HG02970 (cell line): ENCODE data around the gene TNS3.
"Not testable (repeated sequence)": the region's sequence is repeated elsewhere in the genome, so short reads cannot be mapped to it uniquely, and the experiment has no call there.

Experiments used
- ATAC-seq: cut with Tn5 transposase; IDR thresholded peaks from one replicate; pipeline ENCODE4 v1.9.1; 2021; ENCODE audit warnings: mild to moderate bottlenecking, moderate library complexity, moderate number of reproducible peaks; ENCODE audit not compliant: unreplicated experiment, low FRiP score

The TNS3 gene

DNA sequence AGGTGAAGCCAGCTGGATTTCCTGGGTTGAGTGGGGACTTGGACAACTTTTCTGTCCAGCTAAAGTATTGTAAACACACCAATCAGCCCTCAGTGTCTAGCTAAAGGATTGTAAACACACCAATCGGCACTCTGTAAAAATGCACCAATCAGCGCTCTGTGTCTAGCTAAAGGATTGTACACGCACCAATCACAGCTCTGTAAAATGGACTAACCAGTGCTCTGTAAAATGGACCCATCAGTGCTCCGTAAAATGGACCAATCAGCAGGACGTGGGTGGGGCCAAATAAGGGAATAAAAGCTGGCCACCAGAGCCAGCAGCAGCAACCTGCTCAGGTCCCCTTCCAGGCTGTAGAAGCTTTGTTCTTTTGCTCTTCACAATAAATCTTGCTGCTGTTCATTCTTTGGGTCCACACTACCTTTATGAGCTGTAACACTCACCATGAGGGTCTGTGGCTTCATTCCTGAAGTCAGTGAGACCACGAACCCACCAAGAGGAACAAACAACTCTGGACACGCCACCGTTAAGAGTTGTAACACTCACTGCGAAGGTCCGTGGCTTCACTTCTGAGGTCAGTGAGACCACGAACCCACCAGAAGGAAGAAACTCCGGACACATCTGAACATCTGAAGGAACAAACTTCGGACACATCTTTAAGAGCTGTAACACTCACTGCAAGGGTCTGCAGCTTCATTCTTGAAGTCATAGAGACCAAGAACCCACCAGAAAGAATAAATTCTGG is 21.8 kb upstream of the TNS3 start:
- ATAC-seq, result not testable (repeated sequence)

DNA sequence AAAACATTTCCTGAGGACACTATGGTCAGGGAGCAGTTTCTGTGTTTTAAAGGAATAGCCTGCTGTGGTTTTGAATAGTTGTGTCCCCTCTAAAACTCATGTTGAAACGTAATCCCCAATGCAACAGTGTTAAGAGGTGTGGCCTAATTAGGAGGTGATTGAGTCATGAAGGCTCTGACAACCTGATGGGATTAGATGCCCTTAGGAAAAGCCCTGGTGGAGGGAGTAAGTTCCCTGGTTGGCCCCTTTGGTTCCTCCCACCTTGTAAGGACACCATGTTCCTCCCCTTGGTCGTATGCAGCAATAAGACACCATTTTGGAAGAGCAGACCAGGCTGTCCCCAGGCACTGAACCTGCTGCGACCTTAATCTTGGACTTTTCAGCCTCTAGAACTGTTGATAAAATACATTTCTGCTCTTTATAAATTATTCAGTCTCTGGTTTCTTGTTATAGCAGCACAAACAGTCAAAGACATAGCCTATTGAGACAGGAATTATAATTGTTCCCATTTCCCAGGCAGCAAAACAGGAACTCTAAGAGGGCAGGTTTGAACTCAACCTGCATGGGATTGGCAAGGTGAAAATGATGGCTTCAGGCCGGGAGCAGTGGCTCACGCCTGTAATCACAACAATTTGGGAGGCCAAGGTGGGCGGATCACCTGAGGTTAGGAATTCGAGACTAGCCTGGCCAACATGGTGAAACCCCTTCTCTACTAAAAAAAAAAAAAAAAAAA is 20.5 kb upstream of the TNS3 start:
- no peak for ATAC-seq

- ATAC-seq, result no peak
Observed at GRCh38 chr7:47601881-47602249, 20.0 kb upstream of the TNS3 start.

DNA sequence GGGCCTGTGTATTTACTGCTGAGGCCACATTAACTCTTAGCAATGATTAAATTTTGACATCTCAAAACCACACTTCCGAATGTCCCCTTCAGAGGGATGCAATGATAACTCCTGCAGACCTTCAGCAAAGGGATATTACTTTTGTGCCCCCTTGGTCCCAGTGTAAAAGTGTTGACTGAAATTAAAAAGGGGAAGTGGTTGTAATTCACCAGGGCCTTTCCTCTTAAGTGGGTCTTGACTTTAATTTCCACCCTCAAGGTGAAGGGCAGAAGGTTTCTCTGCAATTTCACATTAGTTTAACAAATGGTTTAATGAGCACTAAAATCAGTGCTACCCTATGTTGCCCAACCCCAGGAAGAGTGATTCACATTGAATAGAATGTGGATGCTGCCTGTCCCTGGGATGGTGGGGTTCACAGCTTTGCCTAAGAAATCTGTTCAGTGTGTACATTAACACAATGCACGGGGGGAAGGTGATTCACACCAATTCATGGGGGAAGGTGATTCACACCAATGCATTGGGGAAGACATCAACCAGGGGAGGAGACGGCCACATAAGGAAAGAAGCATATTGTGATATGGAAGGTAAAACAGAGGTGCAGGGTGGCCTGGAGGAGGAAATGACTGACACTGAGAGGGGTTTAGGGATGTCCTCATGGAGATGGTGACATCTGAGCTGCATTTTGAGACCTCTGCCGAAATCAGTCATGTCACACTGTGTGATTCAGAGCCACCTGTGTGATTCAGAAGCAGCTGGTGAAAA is 19.4 kb upstream of the TNS3 start:
- no peak for ATAC-seq

GRCh38 chr7:47600199-47601118 is 18.5 kb upstream of the TNS3 start:
- no peak for ATAC-seq

- ATAC-seq, result no peak
Observed at GRCh38 chr7:47597379-47597778, 15.5 kb upstream of the TNS3 start.

GRCh38 chr7:47596502-47597202 is 14.7 kb upstream of the TNS3 start:
- no peak for ATAC-seq

- ATAC-seq, result no peak
Observed at GRCh38 chr7:47594406-47594805, 12.5 kb upstream of the TNS3 start.

DNA sequence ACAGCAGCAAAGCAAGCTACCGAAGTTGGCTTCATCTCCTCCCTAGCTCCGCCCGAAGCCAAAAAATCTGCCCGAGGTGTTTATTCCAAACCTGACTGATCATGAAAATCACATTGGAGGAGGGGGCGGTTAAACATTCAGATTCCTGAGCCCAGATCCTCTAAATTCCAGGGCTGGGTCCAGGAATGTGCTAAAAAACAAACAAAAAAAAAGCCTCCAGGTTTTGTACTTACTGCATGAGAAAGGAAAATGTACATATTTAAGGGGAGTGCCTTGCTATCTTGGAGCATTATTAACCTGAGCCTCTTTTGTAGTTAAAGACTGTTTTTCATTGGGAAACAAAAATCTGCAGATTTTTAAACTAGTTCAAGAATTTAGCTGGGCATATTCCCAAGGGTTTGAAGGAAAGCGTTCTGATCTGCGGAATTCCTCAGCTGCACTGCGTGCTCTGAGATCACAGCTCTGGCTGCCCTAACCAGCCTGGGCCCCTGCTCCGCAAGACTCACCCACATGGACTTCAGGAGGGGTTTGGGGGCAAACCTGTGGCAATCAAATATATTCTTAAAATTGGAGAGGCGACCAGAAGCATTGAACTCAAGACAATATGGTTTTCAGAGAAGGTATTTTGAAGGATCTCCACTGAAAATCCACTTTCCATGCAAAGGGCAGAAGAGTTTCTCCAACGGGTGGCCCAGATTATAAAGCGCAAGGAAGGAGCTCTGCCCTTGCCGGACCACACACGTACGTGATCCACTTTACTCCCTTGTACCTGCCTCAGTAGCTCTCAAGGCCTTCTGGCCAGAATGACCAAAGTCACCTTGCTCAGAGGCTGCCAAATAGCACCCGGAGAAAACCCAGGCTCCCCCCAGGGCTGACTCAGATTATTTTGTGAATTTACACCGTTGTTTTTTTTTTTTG is 10.0 kb upstream of the TNS3 start:
- ATAC-seq, result no peak

GRCh38 chr7:47591089-47591654 is 9.3 kb upstream of the TNS3 start:
- ATAC-seq, result no peak

GRCh38 chr7:47590215-47590614 is 8.3 kb upstream of the TNS3 start:
- not testable (repeated sequence) for ATAC-seq

- ATAC-seq, result no peak
Observed at GRCh38 chr7:47588704-47589225, 6.9 kb upstream of the TNS3 start.

GRCh38 chr7:47587976-47588375 is 6.1 kb upstream of the TNS3 start:
- no peak for ATAC-seq

- ATAC-seq, result no peak
Observed at GRCh38 chr7:47587351-47587750, 5.4 kb upstream of the TNS3 start.

GRCh38 chr7:47586925-47587324 is 5.0 kb upstream of the TNS3 start:
- ATAC-seq, result no peak

- not testable (repeated sequence) for ATAC-seq
Observed at GRCh38 chr7:47586161-47586670, 4.3 kb upstream of the TNS3 start.

DNA sequence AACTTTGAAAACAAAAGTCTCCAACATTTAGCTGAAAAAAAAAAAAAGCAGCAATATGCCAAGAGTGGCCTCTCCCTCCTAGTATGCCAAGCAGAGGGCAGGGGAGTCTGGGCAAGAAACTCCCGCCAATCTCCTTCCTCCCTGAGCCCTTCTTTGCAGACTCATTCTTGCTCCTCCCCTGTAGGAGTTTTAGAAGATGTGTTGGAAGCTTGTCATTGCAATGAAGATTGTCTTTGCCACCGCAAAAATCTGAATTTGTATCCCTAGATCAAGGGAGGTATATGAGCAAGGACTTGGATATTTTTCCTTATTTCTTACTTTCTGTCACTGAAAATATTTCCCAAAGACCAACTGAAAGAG is 2.6 kb upstream of the TNS3 start:
- no peak for ATAC-seq
